B cell (primary cell): ENCODE data around the gene HHLA2. TPM values are rescaled to one million over a fixed set of nuclear protein-coding genes. Genes with fewer than 3 reads are reported as not detected.

Experiments
- ATAC-seq: fragments of 200-7000 bp; cut with Tn5 transposase; one replicate; pipeline ENCODE4 v1.10.0; 2021; ENCODE audit warnings: low read depth, mild to moderate bottlenecking, moderate number of reproducible peaks, moderate library complexity
- CTCF ChIA-PET: fragments of 350-600 bp; sonication (Branson Sonifier 250); formaldehyde crosslinking; loops from one replicate; lab custom pipeline; 2021; ENCODE audit warnings: antibody characterized with exemption, inconsistent platforms; lab: Charles Lee
- POLR2A ChIA-PET: fragments of 350-600 bp; sonication (Branson Sonifier 250); formaldehyde crosslinking; loops from one replicate; lab custom pipeline; 2021; ENCODE audit warnings: antibody characterized with exemption; lab: Charles Lee
- DNase-seq: peaks from one replicate; pipeline ENCODE4 v3.0.0; 2013
- H2AFZ ChIP-seq: 2 replicates; pipeline ENCODE4 v1.6.1; 2012; ENCODE audit warnings: mild to moderate bottlenecking, low read depth, low read length; ENCODE audit not compliant: insufficient read depth, poor library complexity, severe bottlenecking
- H3K27ac ChIP-seq, 2 donors: 1 replicate in 1 of 2; 2 replicates in 1 of 2; pipeline ENCODE4 v1.5.1; 2012 to 2013; ENCODE audit warnings: low read length in 2 of 2, mild to moderate bottlenecking in 2 of 2, moderate library complexity in 1 of 2
- H3K27me3 ChIP-seq, 4 experiments: fragments of 200-600 bp in 1 of 4; sonication (generic) in 1 of 4; replicated peaks in 1 of 4; 1 replicate in 2 of 4; 2 replicates in 2 of 4; pipeline versions ENCODE4 v1.6.1 to v1.7.0; 2013 to 2016; ENCODE audit warnings: low read length in 3 of 4, mild to moderate bottlenecking in 2 of 4, mixed read lengths in 1 of 4, moderate library complexity in 1 of 4; ENCODE audit not compliant: insufficient read depth in 4 of 4, control insufficient read depth in 3 of 4; ENCODE audit errors: control extremely low read depth in 1 of 4
- H3K36me3 ChIP-seq, 2 experiments: replicated peaks in 1 of 2; 1 replicate in 1 of 2; 2 replicates in 1 of 2; pipeline versions ENCODE4 v1.6.1 to v1.7.1; 2013; ENCODE audit warnings: low read length in 1 of 2; ENCODE audit not compliant: insufficient read depth in 2 of 2, control insufficient read depth in 1 of 2; ENCODE audit errors: control extremely low read depth in 1 of 2, extremely low read depth in 1 of 2
- H3K4me1 ChIP-seq, 2 donors: fragments of 200-600 bp in 1 of 2; sonication (generic) in 1 of 2; 1 replicate in 1 of 2; 2 replicates in 1 of 2; pipeline versions ENCODE4 v1.5.1 to v1.6.1; 2013 to 2017; ENCODE audit warnings: low read length in 2 of 2; ENCODE audit not compliant: control insufficient read depth in 2 of 2, insufficient read depth in 2 of 2
- H3K4me2 ChIP-seq: replicated peaks from 2 replicates; pipeline ENCODE3; 2012; ENCODE audit warnings: mild to moderate bottlenecking, low read depth, low read length; ENCODE audit not compliant: poor library complexity, severe bottlenecking
- H3K4me3 ChIP-seq, 5 experiments: fragments of 200-600 bp in 1 of 5; sonication (generic) in 1 of 5; 1 replicate in 3 of 5; 2 replicates in 2 of 5; pipeline versions ENCODE4 v1.5.1 to v1.7.0; 2011 to 2016; ENCODE audit warnings: low read length in 4 of 5, mild to moderate bottlenecking in 4 of 5, low read depth in 2 of 5, control low read depth in 1 of 5, moderate library complexity in 1 of 5; ENCODE audit not compliant: insufficient read depth in 1 of 5; ENCODE audit errors: control extremely low read depth in 1 of 5, extremely low read depth in 1 of 5
- H3K79me2 ChIP-seq: fragments of 200-600 bp; sonication (generic); one replicate; pipeline ENCODE4 v1.6.0; 2016; ENCODE audit warnings: low read length; ENCODE audit not compliant: control insufficient read depth, insufficient read depth
- H3K9ac ChIP-seq: fragments of 200-600 bp; sonication (generic); 2 replicates; pipeline ENCODE4 v1.6.1; 2017; ENCODE audit warnings: mild to moderate bottlenecking, low read length, moderate library complexity
- H3K9me3 ChIP-seq, 3 donors: one replicate each; pipeline versions ENCODE4 v1.6.1 to v1.7.1; 2013; ENCODE audit warnings: low read length in 2 of 3; ENCODE audit not compliant: control insufficient read depth in 2 of 3, insufficient read depth in 1 of 3; ENCODE audit errors: control extremely low read depth in 1 of 3
- H4K20me1 ChIP-seq: 2 replicates; pipeline ENCODE4 v1.6.0; 2012; ENCODE audit warnings: mild to moderate bottlenecking, low read length; ENCODE audit not compliant: insufficient read depth, control insufficient read depth, poor library complexity, severe bottlenecking
- H3K27ac Mint-ChIP-seq: one replicate; pipeline ENCODE4 v1.8.0; 2021; ENCODE audit warnings: mixed read lengths
- H3K27me3 Mint-ChIP-seq: one replicate; pipeline ENCODE4 v1.8.0; 2021; ENCODE audit warnings: mixed read lengths
- H3K4me1 Mint-ChIP-seq: one replicate; pipeline ENCODE4 v1.8.0; 2021; ENCODE audit warnings: mixed read lengths
- H3K4me3 Mint-ChIP-seq: one replicate; pipeline ENCODE4 v1.8.0; 2021; ENCODE audit warnings: mixed read lengths
- H3K9me3 Mint-ChIP-seq: one replicate; pipeline ENCODE4 v1.8.0; 2022; ENCODE audit warnings: mixed read lengths; ENCODE audit not compliant: insufficient read depth
- CTCF ChIP-seq: fragments of 200-600 bp; IDR thresholded peaks from one replicate; pipeline ENCODE4 v1.8.0; 2022; ENCODE audit warnings: antibody characterized with exemption, mild to moderate bottlenecking
- EZH2 ChIP-seq: IDR thresholded peaks from 2 replicates; pipeline ENCODE4 v1.6.1; 2012; ENCODE audit warnings: borderline replicate concordance, low read depth, mild to moderate bottlenecking, moderate library complexity, low read length; ENCODE audit not compliant: insufficient read depth, poor library complexity, severe bottlenecking
- WGBS: methylation state at CpG from one replicate; pipeline ENCODE4 v1.1.5; 2013; ENCODE audit warnings: missing lambda C conversion rate; ENCODE audit not compliant: insufficient coverage; 5-methylcytosine and 5-hydroxymethylcytosine counted together
- intact Hi-C: fragments of 100-400 bp; cut with micrococcal nuclease; formaldehyde crosslinking; loops from one replicate; pipeline ENCODE4 v1.10.0; 2022
- polyA plus RNA-seq: library from polyadenylated mRNA; depleted of rRNA; stranded (reverse); fragments of >200 nt; gene quantifications from 2 replicates; pipeline ENCODE4 v1.2.3, GENCODE V29; 2012
- total RNA-seq, 2 donors: library from RNA; stranded (reverse); fragments of 120-200 nt in 1 of 2; gene quantifications; 1 replicate in 1 of 2; 2 replicates in 1 of 2; pipeline versions ENCODE4 v1.2.3 to v1.2.4, GENCODE V29; 2013 to 2022

Gene HHLA2
- total and polyA plus RNA-seq, 2 donors (not counting 1 experiment from before 2014, with no cell fraction given): 0.84 TPM

- TF ChIP-seq CTCF (no peak), EZH2 (no peak)
- Mint-ChIP-seq H3K4me1 (peaks cover 25% of the 10 kb centered on the region), H3K27me3 (no peaks in the 10 kb centered on the region), H3K27ac (no peak overlapping the region), H3K9me3 (no peaks in the 10 kb centered on the region), H3K4me3 (no peak overlapping the region)
- H3K27me3 ChIP-seq: no peaks in the 10 kb centered on the region
- H3K4me3 ChIP-seq: no peak overlapping the region
- H3K4me1 ChIP-seq: peaks cover 12 to 14% of the 10 kb centered on the region in 2 donors
- no peak overlapping the region for H3K9ac ChIP-seq
- no peaks in the 10 kb centered on the region for H4K20me1 ChIP-seq
- intact Hi-C loops: no loop called here
- ChIA-PET POLR2A (no interaction called here), CTCF (no interaction called here)
- DNase-seq (no peak), ATAC-seq (no peak)
- no peaks in the 10 kb centered on the region for H3K9me3 ChIP-seq
- no peak overlapping the region for H2AFZ ChIP-seq
- no peak overlapping the region for H3K4me2 ChIP-seq
- H3K79me2 ChIP-seq: no peaks in the 10 kb centered on the region
- WGBS: 80% methylated on average over 1 of the region's 2 CpGs
- no peak overlapping the region for H3K27ac ChIP-seq
- H3K36me3 ChIP-seq: no peaks in the 10 kb centered on the region
Observed at GRCh38 chr3:108298056-108298455, 1.7 kb downstream of the HHLA2 start.

- Histone ChIP-seq H3K9me3 (no peaks in the 10 kb centered on the region), H3K4me3 (no peak overlapping the region), H3K9ac (no peak overlapping the region), H3K79me2 (no peaks in the 10 kb centered on the region), H3K27ac (no peak overlapping the region), H3K4me2 (no peak overlapping the region), H3K36me3 (no peaks in the 10 kb centered on the region), H3K27me3 (no peaks in the 10 kb centered on the region), H4K20me1 (no peaks in the 10 kb centered on the region), H3K4me1 (peaks cover 0 to 5% of the 10 kb centered on the region in 2 donors), H2AFZ (no peak overlapping the region)
- intact Hi-C loops: no loop called here
- TF ChIP-seq EZH2 (no peak), CTCF (no peak)
- POLR2A ChIA-PET: no interaction called here
- CTCF ChIA-PET: interaction anchor here (0.5 kb wide), 1 partner anchor 491 kb away, joined by 3 read pairs; no protein-coding TSS in a partner anchor
- Mint-ChIP-seq H3K9me3 (no peaks in the 10 kb centered on the region), H3K27me3 (no peaks in the 10 kb centered on the region), H3K4me3 (no peak overlapping the region), H3K4me1 (peaks cover 13% of the 10 kb centered on the region), H3K27ac (no peak overlapping the region)
- 89% methylated on average over 5 of the region's 9 CpGs for WGBS
- DNase-seq: no peak
- ATAC-seq: no peak
Observed at GRCh38 chr3:108300103-108300849, 3.9 kb downstream of the HHLA2 start.
